Inflammatory macrophage (primary cell): ENCODE results near the gene GRK3.
A peak's percentile ranks its signal among the peaks of the same experiment; 100 is the strongest.

ENCODE experiments used
- DNase-seq, 2 donors: peaks; one replicate each; pipeline ENCODE4 v3.0.0-alpha.2; 2020 to 2022

Gene GRK3

DNA sequence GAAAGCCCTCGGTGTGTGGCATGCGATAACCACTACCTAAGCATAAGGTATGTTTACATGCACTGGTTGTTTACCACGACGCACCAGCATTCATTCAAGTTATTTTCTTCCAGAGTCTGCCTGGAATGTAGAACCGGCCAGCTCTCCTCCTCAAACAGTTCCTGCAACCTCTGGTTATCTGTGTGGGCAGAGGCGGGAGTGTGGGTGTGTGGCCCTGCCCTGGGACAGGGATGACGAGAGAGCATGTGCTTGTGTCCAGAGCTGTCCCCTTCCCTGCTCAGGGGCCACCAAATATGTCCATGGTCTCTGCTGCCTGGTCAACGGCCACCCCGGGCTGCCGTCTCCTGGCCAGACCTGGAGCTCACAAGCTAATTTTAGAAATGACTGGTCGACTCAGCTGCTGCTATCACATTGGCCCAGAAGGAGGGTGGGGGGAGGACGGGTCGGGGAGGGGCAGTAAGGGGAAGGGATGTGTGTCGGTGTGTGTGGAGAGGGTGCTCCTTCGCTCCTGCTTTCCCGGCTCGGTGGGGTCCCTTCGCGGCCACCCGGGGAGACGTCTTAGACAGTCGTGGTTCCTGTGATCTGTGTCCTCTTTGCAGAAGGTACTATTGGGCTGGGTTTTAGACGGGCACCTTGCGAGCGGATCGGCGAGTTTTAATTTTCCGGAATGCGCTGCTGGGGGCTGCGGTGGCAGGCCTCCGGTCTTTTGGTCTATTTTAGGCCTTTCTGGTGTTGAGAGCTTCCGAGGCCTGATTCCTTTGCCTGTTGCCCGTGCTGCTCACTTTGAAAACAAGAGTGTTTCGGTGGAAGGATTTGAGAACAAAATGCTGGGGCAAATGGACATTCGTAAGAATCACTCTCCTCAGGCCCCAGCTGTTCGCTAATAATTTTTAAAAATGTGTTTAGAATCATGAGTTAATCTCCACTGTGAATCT, 177.5 kb downstream of the GRK3 start, which contains the start of gene MYO18B:
Gene MYO18B, plus strand, starts transcription at position 497 of the 935 bp plus-strand sequence. CDS start 18,905 bp downstream, outside the sequence.
- peak; percentile 29 to 81 for DNase-seq

- no peak for DNase-seq
Measured at GRCh38 chr22:25742918-25743708, 178.6 kb downstream of the GRK3 start.

- no peak for DNase-seq
Measured at GRCh38 chr22:25744694-25745093, 180.2 kb downstream of the GRK3 start.

DNA sequence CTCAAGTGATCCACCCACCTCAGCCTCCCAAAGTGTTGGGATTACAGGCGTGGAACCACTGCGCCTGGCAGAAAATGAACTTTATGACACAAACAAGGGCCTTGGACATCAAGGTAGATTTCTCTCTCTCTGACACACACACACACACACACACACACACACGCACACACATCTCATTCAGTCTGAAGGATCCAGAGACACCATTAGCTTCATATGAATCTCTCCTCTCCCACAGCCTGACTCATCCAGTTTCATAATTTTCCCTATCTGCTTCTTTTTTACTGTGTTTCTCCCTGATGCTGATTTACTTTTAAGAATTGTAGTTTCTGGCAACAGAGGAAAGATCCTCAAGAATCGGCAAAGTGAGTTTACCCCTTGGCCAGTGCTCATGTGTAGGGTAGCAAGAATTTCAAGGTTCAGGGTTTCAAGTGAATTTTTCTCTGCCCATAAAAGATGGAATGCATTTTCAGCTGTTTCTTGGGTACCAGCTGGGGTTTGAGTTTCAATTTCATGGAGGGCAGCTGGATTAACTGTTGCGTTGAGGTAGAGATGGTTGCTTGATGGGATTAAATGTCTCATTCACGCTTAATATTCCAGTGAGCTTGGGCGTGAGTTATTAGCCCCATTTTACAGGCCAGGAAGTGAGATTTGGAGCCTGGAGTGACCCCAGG, 181.0 kb downstream of the GRK3 start:
- DNase-seq, result no peak

DNA sequence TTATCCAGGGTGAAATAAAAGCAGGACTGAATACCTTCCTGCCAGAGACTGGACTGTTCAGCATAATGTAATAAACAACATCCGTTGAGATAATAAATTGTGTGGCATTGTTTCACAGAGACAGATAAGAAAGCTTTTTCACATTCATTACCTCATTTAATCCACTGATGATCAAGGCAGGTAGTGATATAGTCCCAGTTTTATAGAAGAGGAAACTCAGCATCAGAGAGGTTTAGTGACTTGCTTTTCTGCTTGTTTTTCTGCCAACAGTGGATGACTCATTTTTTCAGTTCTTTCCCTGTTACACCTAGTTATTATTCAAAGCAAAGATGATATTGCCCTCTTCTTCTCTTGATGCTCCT, 181.5 kb downstream of the GRK3 start:
- DNase-seq, result no peak

- DNase-seq, result peak; percentile 76 to 83
Measured at GRCh38 chr22:25747245-25747944, 182.9 kb downstream of the GRK3 start.

GRCh38 chr22:25748140-25748539, 183.7 kb downstream of the GRK3 start:
- peak; percentile 82 to 85 for DNase-seq

- DNase-seq, result no peak
Measured at GRCh38 chr22:25748704-25749103, 184.2 kb downstream of the GRK3 start.

GRCh38 chr22:25749420-25750169, 185.1 kb downstream of the GRK3 start:
- DNase-seq, result no peak

- peak; percentile 53 for DNase-seq
Measured at GRCh38 chr22:25750569-25751173, 186.2 kb downstream of the GRK3 start.

DNA sequence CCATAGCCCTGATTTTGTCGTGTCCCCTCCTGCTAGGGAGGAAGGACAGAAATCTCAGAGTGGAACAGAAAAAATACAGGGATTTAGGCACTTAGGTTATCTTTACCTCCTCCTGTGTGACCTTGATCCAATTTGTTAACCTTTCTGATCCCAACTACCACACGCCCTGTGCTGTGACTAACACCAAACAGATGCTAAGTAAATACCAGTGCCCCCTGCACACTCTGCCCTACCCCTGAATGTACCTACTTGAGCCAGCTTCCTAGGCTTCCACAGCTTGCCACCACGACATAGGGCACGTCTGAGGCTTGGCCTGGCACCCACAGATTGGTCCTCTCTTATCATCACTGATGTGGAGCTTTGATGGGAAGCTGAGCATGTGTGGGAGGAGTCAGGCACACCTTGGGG, 186.7 kb downstream of the GRK3 start:
- no peak for DNase-seq

GRCh38 chr22:25752615-25753214, 188.2 kb downstream of the GRK3 start:
- DNase-seq, result no peak

DNA sequence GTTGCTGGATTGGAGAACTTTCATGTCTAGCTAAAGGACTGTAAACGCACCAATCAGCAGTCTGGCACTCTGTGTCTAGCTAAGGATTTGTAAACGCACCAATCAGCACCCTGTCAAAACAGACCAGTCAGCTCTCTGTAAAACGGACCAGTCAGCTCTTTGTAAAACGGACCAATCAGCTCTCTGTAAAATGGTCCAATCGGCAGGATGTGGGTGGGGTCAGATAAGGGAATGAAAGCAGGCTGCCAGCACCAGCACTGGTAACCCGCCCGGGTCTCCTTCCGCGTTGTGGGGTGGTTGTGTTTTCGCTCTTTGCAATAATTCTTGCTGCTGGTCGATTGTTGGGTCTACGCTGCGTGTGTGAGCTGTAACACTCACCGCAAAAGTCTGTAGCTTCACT, 188.8 kb downstream of the GRK3 start:
- no peak for DNase-seq

DNA sequence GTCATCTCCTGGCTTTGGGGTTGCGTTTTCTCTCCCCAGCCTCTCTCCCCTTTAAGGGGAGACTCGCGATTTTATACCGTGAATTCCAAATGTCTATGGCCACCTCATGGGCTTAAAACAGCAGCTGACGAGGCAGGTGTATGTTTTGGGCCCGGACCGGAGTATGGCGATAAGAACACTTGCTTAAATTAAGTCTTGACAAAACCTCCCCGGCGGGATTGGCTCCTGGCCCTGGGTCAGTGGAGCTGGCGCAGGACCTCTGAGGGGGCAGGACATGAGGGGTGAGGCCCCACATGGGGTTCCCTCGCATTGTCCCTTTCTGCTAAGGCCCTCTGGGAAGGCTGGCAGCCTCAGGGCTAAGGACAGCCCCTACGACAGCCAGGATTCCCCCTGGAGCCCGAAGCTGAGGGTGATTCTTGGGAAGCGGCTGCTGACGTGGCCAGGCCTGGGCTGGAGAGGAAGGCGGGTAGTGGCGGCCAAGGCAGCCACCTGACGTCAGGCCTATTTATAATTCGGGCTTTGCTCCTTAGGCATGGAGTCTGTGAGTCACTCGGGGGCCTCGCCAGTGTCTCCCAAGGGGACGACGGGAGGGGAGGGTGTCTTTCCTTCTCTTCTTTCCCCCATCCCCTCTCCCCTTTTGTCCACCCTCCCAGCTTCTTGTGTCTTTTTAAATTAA, 190.2 kb downstream of the GRK3 start:
- DNase-seq, result no peak

- DNase-seq, result peak; percentile 40 to 43
Measured at GRCh38 chr22:25757686-25758085, 193.2 kb downstream of the GRK3 start.

- no peak for DNase-seq
Measured at GRCh38 chr22:25758316-25758715, 193.8 kb downstream of the GRK3 start.

DNA sequence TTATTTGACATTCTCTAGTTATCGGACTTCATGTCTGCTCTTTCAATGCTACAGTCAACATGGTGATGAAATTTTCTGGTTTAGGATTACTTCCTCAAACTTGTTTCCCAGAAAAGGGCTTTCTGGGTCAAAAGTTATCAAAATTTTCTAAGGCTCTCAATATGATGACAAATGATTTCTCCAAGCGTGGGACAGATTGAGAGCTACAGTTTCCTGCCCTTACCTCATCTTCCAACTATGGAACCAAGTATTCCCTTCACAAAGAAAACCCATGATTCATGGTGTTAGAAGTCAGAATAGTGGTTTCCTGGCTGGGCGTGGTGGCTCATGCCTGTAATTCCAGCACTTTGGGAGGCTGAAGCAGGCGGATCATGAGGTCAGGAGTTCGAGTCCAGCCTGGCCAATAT, 195.4 kb downstream of the GRK3 start:
- DNase-seq, result peak; percentile 89 to 96

- no peak for DNase-seq
Measured at GRCh38 chr22:25760294-25760693, 195.8 kb downstream of the GRK3 start.

DNA sequence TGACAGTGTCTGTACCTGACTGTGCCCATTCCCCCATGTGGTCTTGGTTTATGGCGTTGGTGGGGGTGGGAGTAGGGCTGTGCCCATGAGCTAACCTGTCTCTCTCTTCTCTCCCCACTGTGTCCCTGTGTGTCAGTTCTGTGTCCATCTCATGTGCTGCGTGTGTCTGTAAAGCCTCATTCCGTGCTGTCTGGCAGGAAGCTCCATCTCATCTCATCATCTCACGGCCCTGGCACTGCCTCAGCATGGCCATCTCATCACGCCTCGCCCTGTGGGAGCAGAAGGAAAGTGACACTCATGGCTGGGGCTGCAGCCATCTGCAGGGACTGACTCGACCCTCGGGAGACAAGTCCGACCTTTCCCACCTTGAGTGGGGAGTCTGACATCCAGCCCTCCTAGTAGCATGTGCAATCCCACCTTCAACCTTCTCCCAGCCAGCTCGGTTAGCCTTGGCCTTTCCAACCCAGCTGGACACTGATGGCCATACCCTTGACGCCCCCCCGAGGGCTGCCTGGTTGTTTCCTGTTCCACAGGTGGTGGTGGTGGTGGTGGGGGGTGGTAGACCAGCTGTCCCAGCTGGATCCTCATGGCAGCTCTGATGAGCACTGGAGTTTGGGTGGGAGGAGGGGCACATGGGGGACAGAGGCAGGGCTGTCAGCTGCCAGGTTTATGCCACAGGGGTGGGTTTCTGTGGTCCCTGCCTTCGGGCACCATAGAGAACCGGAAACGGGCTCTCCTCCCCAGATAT, 196.5 kb downstream of the GRK3 start:
- no peak for DNase-seq
